GM10248 (cell line): ENCODE measurements around the gene GREM2.

Experiments used
- CTCF ChIA-PET: fragments of 300-600 bp; sonication (Branson Sonifier 250); formaldehyde crosslinking; extraction: SDS; loops from one replicate; lab custom pipeline; 2021; ENCODE audit warnings: antibody characterized with exemption; lab: Yijun Ruan, JAX
- POLR2A ChIA-PET: fragments of 350-650 bp; sonication (Branson Sonifier 250); formaldehyde crosslinking; extraction: SDS; loops from one replicate; lab custom pipeline; 2020; ENCODE audit warnings: antibody characterized with exemption; lab: Yijun Ruan, JAX
- DNase-seq: peaks from one replicate; pipeline ENCODE4 v3.0.0; 2012; ENCODE audit errors: extremely low spot score
- TF ChIP-seq, protein P1 (sequence below): IDR thresholded peaks from 2 replicates; pipeline ENCODE4 v1.5.1; 2012; ENCODE audit warnings: mild to moderate bottlenecking, low read depth; ENCODE audit errors: extremely low read depth, missing control alignments, control extremely low read depth

The GREM2 gene

DNA sequence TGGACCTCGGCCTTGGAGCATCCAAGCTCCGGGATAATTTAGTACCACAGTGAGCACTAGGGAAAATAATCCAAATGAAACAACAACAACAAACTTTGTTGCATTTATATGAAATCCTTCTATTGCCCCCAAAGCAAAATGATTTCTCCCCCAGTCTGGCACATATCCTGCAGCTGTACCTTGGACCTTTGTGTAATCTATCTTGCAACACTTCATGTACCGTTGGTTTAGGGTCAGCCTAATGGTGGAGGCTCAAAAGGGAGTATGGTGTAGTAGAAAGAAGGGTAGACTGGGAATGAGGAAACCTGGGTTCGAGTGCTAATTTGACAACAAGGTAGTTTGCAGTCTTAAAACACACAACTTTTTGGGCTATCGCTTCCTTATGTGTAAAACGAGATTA is 12.1 kb downstream of the GREM2 start:
- TF ChIP-seq, protein P1, sequence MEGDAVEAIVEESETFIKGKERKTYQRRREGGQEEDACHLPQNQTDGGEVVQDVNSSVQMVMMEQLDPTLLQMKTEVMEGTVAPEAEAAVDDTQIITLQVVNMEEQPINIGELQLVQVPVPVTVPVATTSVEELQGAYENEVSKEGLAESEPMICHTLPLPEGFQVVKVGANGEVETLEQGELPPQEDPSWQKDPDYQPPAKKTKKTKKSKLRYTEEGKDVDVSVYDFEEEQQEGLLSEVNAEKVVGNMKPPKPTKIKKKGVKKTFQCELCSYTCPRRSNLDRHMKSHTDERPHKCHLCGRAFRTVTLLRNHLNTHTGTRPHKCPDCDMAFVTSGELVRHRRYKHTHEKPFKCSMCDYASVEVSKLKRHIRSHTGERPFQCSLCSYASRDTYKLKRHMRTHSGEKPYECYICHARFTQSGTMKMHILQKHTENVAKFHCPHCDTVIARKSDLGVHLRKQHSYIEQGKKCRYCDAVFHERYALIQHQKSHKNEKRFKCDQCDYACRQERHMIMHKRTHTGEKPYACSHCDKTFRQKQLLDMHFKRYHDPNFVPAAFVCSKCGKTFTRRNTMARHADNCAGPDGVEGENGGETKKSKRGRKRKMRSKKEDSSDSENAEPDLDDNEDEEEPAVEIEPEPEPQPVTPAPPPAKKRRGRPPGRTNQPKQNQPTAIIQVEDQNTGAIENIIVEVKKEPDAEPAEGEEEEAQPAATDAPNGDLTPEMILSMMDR: no peak
- ChIA-PET CTCF (no interaction called here), POLR2A (no interaction called here)

DNA sequence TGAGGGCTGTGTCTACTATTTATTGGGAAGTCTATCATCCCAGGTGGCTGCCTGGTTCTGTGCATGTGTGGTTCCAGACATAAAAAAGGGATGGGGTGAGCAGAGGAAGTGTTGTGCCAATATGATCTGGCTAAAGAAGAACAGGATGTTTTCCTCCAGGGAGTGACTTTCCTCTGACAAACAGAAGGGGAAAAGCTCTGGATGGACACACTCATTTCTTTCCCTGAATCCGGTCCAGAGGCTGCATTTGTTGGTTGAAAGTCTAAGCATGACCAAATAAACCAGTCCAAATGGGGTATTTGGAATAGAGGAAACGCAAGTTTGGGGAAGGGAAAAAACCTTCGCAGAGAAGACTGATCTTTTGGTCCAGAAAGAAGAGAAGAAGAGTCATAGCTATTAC is 12.7 kb downstream of the GREM2 start:
- CTCF ChIA-PET: no interaction called here
- TF ChIP-seq, protein P1: no peak
- POLR2A ChIA-PET: no interaction called here
- no peak for DNase-seq

More for the DNA sequence above, 12.1 kb downstream of the GREM2 start:
- DNase-seq: no peak

DNA sequence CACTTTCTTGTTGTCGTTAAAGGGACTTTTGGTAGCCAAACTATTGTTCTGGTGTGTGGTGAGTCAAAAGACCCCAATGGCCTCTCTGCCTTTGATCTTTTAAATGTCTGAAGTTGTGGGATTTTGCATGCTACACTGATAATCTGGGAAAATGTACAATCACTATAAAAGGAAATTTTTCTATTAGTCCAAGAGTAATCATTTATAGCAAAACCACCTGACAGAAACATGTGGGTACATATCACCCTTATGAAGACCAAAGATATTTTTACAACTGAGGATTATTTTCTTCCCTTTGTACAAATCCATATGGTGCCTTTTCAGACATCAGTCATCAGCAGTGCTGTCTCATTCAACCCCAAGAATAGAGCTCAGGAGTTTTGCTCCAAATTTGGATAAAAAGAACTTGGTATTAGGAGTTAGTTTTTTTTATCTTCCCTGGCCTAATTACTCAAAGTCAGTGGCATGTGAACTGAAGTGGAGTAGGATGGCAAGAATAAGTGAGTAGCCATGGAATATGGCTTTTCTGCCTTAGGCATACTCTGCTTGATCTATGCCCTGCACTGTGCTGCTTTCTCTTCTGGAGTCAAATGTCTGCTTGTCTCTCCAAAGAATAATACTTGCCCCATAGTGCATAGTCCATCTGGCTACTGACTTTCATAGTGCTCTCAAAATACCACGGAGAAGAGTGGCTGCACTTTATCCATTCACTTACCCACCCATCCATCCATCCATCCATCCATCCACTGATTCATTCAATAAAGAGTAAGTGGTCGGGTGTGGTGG is 13.5 kb downstream of the GREM2 start:
- no peak for DNase-seq
- TF ChIP-seq, protein P1: no peak
- CTCF ChIA-PET: no interaction called here
- POLR2A ChIA-PET: no interaction called here

DNA sequence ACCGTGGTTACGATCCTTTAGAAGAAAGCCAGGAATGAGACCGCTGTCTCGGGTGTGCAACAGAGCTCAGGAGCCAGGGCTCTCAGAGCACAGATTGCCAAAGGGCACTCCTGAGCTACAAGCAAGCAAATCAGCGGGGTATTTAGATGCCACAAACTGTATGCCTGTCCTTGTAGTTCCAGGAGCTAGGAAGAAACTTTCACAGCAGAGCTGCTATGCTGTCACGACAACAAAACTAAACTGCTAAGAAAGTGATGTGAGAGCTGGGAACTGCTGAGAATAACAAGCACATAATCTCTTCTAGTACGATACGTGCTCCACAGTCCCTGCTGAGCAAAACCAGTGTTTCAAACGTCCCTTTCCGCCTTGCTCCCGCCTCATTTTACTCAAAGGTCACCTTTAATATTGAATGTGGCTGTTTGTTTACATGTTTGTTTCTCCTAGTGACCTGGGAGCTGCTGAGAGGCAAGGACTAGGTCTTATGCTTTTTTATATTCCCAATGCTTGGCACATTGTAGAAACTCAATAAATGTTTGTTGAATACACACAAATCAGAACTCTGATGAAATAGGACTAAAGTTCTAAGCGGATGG is 14.7 kb downstream of the GREM2 start:
- DNase-seq: no peak
- POLR2A ChIA-PET: no interaction called here
- TF ChIP-seq, protein P1: no peak
- CTCF ChIA-PET: no interaction called here

DNA sequence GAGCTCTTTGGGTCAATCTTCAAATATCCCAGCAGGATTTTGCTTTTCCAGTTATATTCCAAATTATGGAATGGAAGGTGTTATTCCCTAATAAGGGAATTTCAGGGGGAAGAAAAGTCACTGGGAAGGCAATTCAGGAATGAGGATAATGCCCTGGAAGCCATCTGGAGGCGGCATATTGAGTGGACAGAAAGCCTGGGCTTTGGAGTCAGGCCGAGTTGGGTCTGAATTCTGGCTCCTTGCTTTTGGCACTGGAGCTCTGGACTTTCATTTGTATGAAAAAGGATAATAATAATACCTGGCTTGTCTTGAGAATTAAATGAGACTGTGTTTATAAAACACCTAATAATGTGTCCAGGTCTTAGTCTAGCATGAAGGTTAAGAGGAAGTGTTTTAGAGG is 16.5 kb downstream of the GREM2 start:
- ChIA-PET CTCF (no interaction called here), POLR2A (no interaction called here)
- DNase-seq: no peak
- TF ChIP-seq, protein P1: no peak

DNA sequence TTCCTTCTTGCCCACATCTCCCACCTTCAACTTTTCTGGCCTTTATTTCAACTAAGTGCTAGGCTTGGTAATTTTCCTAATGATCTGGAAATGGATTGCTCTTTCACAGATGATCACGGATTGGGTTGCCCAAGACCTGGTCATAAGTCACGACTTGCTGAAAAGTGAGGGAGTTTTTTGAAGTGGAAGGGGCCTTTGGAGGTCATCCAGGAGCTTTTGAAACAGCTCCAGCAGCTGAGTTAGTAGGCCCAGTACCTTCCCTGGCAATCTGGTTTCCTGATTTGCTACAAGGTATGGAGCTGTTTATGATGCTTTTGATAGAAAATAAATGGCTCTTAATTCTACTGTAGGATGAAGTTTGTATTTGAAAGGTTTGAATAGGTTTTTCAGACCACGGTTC is 20.4 kb downstream of the GREM2 start:
- CTCF ChIA-PET: no interaction called here
- TF ChIP-seq, protein P1: no peak
- DNase-seq: no peak
- POLR2A ChIA-PET: no interaction called here
